Tibial artery (tissue), 4 donors: ENCODE results near the gene YWHAE.

Source experiments
- DNase-seq, 2 donors: peaks; one replicate each; pipeline ENCODE4 v3.0.0-alpha.2; 2019
- H3K27ac ChIP-seq, 2 donors: fragments of 200-600 bp; sonication (generic) in 1 of 2; 1 replicate in 1 of 2; 2 replicates in 1 of 2; pipeline ENCODE4 v1.5.1; 2018 to 2019; ENCODE audit warnings: mild to moderate bottlenecking in 1 of 2
- H3K27me3 ChIP-seq, 2 donors: fragments of 200-600 bp; sonication (generic) in 1 of 2; one replicate each; pipeline versions ENCODE4 v1.5.1 to v1.6.0; 2016 to 2019
- H3K36me3 ChIP-seq, 3 donors: fragments of 200-600 bp; sonication (generic) in 2 of 3; one replicate each; pipeline ENCODE4 v1.5.1; 2016 to 2019; ENCODE audit warnings: mild to moderate bottlenecking in 2 of 3
- H3K4me1 ChIP-seq, 4 donors: fragments of 200-600 bp; sonication (generic) in 2 of 4; 1 replicate in 3 of 4; 2 replicates in 1 of 4; pipeline ENCODE4 v1.5.1; 2016 to 2019
- H3K4me3 ChIP-seq, 2 donors: fragments of 200-600 bp; sonication (generic) in 1 of 2; 1 replicate in 1 of 2; 2 replicates in 1 of 2; pipeline ENCODE4 v1.5.1; 2018 to 2019; ENCODE audit warnings: mild to moderate bottlenecking in 2 of 2
- H3K9me3 ChIP-seq, 3 donors: fragments of 200-600 bp; sonication (generic) in 1 of 3; one replicate each; pipeline ENCODE4 v1.5.1; 2016 to 2019
- intact Hi-C: fragments of 100-400 bp; cut with DNase I; formaldehyde crosslinking; loops from one replicate; pipeline ENCODE4 v1.15.0; 2023; ENCODE audit warnings: low total_unique reads
- TF ChIP-seq, protein P1 (sequence below), 2 experiments: fragments of 200-600 bp in 1 of 2; fragments of 450-650 bp in 1 of 2; IDR thresholded peaks; one replicate each; pipeline ENCODE4 v1.5.1; 2017 to 2019; ENCODE audit warnings: antibody characterized with exemption in 2 of 2, mild to moderate bottlenecking in 1 of 2, moderate library complexity in 1 of 2

Gene YWHAE

DNA sequence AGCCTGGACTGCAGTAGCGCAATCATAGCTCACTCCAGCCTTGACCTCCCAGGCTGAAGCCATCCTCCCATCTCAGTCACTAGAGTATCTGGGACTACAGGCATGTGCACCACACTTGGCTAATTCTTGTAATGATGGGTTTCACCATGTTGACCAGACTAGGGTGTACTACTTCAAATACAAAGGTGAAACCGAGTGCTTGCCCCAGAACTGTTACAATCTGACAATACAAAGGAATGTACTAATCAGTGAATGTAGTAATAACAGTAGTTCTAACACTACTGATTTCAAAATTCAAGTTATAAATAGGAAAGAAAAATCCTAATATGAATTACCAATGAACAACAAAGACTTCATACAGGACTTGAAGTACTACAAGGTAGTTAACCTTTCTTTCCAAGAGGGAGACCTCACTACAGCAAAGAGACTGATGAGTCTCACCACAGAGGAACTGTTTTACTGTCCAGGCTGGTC, 31.6 kb upstream of the YWHAE start:
- Histone ChIP-seq H3K9me3 (no peaks in the 10 kb centered on the region), H3K27me3 (no peaks in the 10 kb centered on the region), H3K27ac (no peak overlapping the region), H3K36me3 (peaks cover 26 to 53% (median 34%) of the 10 kb centered on the region in 3 donors), H3K4me1 (peaks cover 0 to 15% (median 4%) of the 10 kb centered on the region in 4 donors), H3K4me3 (no peak overlapping the region)
- intact Hi-C loops: no loop called here
- TF ChIP-seq, protein P1, sequence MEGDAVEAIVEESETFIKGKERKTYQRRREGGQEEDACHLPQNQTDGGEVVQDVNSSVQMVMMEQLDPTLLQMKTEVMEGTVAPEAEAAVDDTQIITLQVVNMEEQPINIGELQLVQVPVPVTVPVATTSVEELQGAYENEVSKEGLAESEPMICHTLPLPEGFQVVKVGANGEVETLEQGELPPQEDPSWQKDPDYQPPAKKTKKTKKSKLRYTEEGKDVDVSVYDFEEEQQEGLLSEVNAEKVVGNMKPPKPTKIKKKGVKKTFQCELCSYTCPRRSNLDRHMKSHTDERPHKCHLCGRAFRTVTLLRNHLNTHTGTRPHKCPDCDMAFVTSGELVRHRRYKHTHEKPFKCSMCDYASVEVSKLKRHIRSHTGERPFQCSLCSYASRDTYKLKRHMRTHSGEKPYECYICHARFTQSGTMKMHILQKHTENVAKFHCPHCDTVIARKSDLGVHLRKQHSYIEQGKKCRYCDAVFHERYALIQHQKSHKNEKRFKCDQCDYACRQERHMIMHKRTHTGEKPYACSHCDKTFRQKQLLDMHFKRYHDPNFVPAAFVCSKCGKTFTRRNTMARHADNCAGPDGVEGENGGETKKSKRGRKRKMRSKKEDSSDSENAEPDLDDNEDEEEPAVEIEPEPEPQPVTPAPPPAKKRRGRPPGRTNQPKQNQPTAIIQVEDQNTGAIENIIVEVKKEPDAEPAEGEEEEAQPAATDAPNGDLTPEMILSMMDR (IDR thresholded peaks at IDR 0.05): no peak
- DNase-seq: no peak

DNA sequence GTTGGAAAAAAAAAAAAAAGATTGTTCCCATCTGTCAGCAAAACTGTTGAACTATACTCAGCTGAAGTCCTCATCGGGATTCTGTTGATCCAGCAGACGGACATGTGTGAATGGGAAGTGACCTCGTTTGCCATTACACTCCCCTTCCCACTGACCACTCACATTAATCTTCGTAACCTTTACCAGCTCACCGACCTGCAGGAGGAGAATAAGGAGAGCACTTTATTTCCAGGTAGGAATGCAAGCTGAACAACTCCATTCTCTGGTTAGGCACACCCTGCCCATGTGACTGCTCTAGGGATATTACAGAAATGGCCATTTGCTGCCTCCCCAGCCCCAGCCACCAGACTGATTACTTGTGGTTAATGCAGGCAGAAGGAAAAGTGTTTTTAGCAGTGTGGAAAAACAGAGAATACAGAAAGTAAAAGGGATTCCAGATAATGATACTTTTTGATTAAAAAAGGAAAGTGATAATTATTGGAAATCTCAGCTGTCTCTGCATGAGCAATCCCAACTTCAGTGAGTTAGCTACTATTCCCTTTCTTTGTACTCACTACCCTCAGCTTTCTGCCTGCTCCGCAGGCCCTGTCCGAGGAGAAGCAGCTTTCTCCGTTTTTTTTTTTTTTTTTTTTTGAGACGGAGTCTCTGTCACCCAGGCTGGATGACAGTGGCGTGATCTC, 23.6 kb upstream of the YWHAE start:
- peaks cover 10 to 54% (median 51%) of the 10 kb centered on the region in 3 donors for H3K36me3 ChIP-seq
- TF ChIP-seq, protein P1 (IDR thresholded peaks at IDR 0.05): no peak
- no peak overlapping the region for H3K4me3 ChIP-seq
- H3K4me1 ChIP-seq: peaks cover 0 to 22% (median 4%) of the 10 kb centered on the region in 4 donors
- intact Hi-C loops: no loop called here
- H3K27ac ChIP-seq: peak overlapping the region in 1 of 2 donors; percentile 32
- DNase-seq: no peak
- H3K9me3 ChIP-seq: no peaks in the 10 kb centered on the region
- no peaks in the 10 kb centered on the region for H3K27me3 ChIP-seq

DNA sequence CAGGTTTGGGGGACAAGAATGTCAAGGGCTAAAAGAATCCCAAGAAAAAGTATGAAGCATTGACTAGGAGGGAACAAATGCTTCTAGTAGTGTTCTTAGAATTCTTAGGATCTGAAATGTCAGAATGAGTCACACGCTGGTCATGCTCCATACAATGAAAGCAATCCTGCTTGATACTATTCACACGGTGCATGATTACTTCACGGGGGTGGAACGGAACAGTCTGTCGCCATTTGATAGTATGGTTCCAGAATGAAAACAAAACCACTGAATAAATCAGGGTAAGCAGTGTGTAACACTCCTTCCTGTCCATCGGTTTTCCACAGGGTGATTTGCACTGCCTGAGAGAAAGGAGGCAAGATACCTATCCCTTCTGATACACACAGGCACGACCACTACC, 22.9 kb upstream of the YWHAE start:
- DNase-seq: peak in 1 of 2 donors; percentile 26
- Histone ChIP-seq H3K9me3 (no peaks in the 10 kb centered on the region), H3K27me3 (no peaks in the 10 kb centered on the region), H3K4me1 (peaks cover 0 to 22% (median 4%) of the 10 kb centered on the region in 4 donors), H3K36me3 (peaks cover 10 to 53% (median 52%) of the 10 kb centered on the region in 3 donors), H3K27ac (peak overlapping the region; percentile 12 to 32), H3K4me3 (no peak overlapping the region)
- intact Hi-C loops: no loop called here
- TF ChIP-seq, protein P1 (IDR thresholded peaks at IDR 0.05): no peak

DNA sequence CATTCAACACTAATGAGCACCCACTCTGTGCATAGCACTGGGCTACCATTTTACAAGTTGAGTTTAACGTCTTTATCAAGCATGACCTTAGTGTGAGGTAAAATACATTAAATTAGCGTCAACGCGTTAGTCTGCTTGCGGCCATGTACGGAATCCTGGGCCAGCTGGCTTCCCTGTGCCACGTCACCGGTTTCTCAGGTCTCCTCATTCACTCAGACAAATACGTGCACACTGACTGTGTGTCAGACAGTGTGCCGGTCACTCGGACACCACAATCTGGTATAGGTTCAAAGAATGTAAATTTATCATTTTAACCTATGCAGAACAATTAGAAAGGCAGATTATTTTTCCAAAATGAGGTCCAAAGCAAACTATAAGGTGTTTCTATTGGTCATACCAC, 21.4 kb upstream of the YWHAE start:
- H3K27me3 ChIP-seq: no peaks in the 10 kb centered on the region
- no peak for DNase-seq
- H3K4me3 ChIP-seq: no peak overlapping the region
- TF ChIP-seq, protein P1 (IDR thresholded peaks at IDR 0.05): no peak
- peaks cover 0 to 22% (median 4%) of the 10 kb centered on the region in 4 donors for H3K4me1 ChIP-seq
- H3K36me3 ChIP-seq: peaks cover 10 to 58% (median 55%) of the 10 kb centered on the region in 3 donors
- H3K9me3 ChIP-seq: no peaks in the 10 kb centered on the region
- intact Hi-C loops: no loop called here
- no peak overlapping the region for H3K27ac ChIP-seq

DNA sequence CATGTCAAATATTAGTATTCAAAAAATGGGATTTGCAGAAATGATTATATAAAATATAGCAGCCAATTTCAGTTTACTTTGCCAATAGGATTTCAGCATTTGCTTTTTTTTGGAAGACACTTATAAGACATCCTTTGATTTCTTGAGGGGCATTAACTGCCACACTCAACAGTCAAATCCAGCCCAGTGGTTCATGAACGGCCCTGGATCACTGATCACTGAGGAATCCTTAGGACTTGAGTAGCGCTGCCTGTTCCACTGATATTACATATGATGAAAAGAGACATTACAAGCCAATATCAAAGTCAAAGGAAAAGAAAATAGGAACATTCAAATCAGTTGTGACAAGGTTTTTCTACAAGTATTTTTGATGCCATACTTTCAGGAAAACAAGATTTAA, 21.0 kb upstream of the YWHAE start:
- intact Hi-C loops: no loop called here
- TF ChIP-seq, protein P1 (IDR thresholded peaks at IDR 0.05): no peak

More for the DNA sequence above, 21.0 kb upstream of the YWHAE start:
- no peak overlapping the region for H3K4me3 ChIP-seq
- no peak for DNase-seq
- peaks cover 10 to 58% (median 51%) of the 10 kb centered on the region in 3 donors for H3K36me3 ChIP-seq
- H3K9me3 ChIP-seq: no peaks in the 10 kb centered on the region
- H3K4me1 ChIP-seq: peaks cover 0 to 22% (median 4%) of the 10 kb centered on the region in 4 donors
- H3K27ac ChIP-seq: no peak overlapping the region
- H3K27me3 ChIP-seq: no peaks in the 10 kb centered on the region
